IMR-90 (cell line): Measurements from ENCODE around the gene EID3. TPM values are rescaled to one million over a fixed set of nuclear protein-coding genes. Genes with fewer than 3 reads are reported as not detected.
"Not testable (repeated sequence)": the region's sequence is repeated elsewhere in the genome, so short reads cannot be mapped to it uniquely, and the experiment has no call there.

Source experiments
- ATAC-seq: fragments of 200-7000 bp; cut with Tn5 transposase; 2 replicates; pipeline ENCODE4 v1.9.1; 2020; ENCODE audit warnings: low read depth, mild to moderate bottlenecking, moderate library complexity
- BruUV-seq: library from RNA; stranded (reverse); fragments of 400-500 nt; replicated peaks from 2 replicates; lab custom pipeline; 2021; lab: Mats Ljungman, UMichigan
- CTCF ChIA-PET: fragments of 300-600 bp; formaldehyde crosslinking; extraction: SDS; loops from one replicate; lab custom pipeline; 2021; ENCODE audit warnings: antibody characterized with exemption; lab: Yijun Ruan, JAX
- POLR2A ChIA-PET: fragments of 300-600 bp; sonication (Branson Sonifier 250); formaldehyde crosslinking; loops from one replicate; lab custom pipeline; 2022; ENCODE audit warnings: antibody characterized with exemption; ENCODE audit not compliant: unreplicated experiment; lab: Charles Lee
- DNase-seq: peaks from one replicate; pipeline ENCODE4 v3.0.0; 2013
- H2AFZ ChIP-seq: replicated peaks from 2 replicates; pipeline ENCODE3; 2013; ENCODE audit warnings: low read length, mild to moderate bottlenecking; ENCODE audit not compliant: poor library complexity
- H2AK5ac ChIP-seq: 2 replicates; pipeline ENCODE4 v1.6.1; 2013; ENCODE audit warnings: low read depth, low read length, inconsistent platforms
- H2AK9ac ChIP-seq: replicated peaks from 2 replicates; pipeline ENCODE3; 2013; ENCODE audit warnings: mild to moderate bottlenecking, low read depth, low read length, moderate library complexity; ENCODE audit not compliant: poor library complexity
- H2BK120ac ChIP-seq: 2 replicates; pipeline ENCODE4 v1.6.1; 2013; ENCODE audit warnings: low read depth, low read length, inconsistent platforms
- H2BK15ac ChIP-seq: 3 replicates; pipeline ENCODE4 v1.6.1; 2013; ENCODE audit warnings: low read depth, low read length, inconsistent platforms
- H2BK20ac ChIP-seq: 2 replicates; pipeline ENCODE4 v1.6.1; 2013; ENCODE audit warnings: low read depth, mild to moderate bottlenecking, inconsistent platforms, low read length, moderate library complexity
- H2BK5ac ChIP-seq: 2 replicates; pipeline ENCODE4 v1.6.1; 2013; ENCODE audit warnings: mild to moderate bottlenecking, low read depth, low read length, inconsistent platforms; ENCODE audit not compliant: poor library complexity, severe bottlenecking
- H3K14ac ChIP-seq: replicated peaks from 2 replicates; pipeline ENCODE4 v1.6.1; 2013; ENCODE audit warnings: low read depth, low read length, inconsistent platforms
- H3K18ac ChIP-seq: 2 replicates; pipeline ENCODE4 v1.6.1; 2013; ENCODE audit warnings: low read depth, low read length, control low read depth
- H3K23ac ChIP-seq: 2 replicates; pipeline ENCODE4 v1.6.1; 2013; ENCODE audit warnings: low read depth, low read length, inconsistent platforms
- H3K27ac ChIP-seq: 2 replicates; pipeline ENCODE4 v1.5.1; 2013; ENCODE audit warnings: mild to moderate bottlenecking, control low read depth, low read length; ENCODE audit not compliant: insufficient read depth
- H3K27me3 ChIP-seq: 2 replicates; pipeline ENCODE4 v1.6.1; 2013; ENCODE audit warnings: low read length; ENCODE audit not compliant: control insufficient read depth, insufficient read depth
- H3K36me3 ChIP-seq: 2 replicates; pipeline ENCODE4 v1.6.1; 2013; ENCODE audit warnings: low read length, mixed read lengths; ENCODE audit not compliant: control insufficient read depth, insufficient read depth
- H3K4ac ChIP-seq: 2 replicates; pipeline ENCODE4 v1.6.1; 2013; ENCODE audit warnings: low read depth, low read length, inconsistent platforms
- H3K4me1 ChIP-seq: 2 replicates; pipeline ENCODE4 v1.6.1; 2013; ENCODE audit warnings: low read length, mixed read lengths; ENCODE audit not compliant: control insufficient read depth, insufficient read depth
- H3K4me2 ChIP-seq: 2 replicates; pipeline ENCODE4 v1.6.1; 2013; ENCODE audit warnings: low read depth, mild to moderate bottlenecking, control low read depth, low read length, moderate library complexity
- H3K4me3 ChIP-seq: 2 replicates; pipeline ENCODE4 v1.5.1; 2013; ENCODE audit warnings: low read depth, mild to moderate bottlenecking, control low read depth, low read length, moderate library complexity; ENCODE audit not compliant: insufficient read depth
- H3K56ac ChIP-seq: 2 replicates; pipeline ENCODE4 v1.6.1; 2013; ENCODE audit warnings: low read length, inconsistent platforms; ENCODE audit not compliant: insufficient read depth; ENCODE audit errors: extremely low read depth
- H3K79me1 ChIP-seq, 2 experiments: 2 replicates each; pipeline ENCODE4 v1.6.1; 2013; ENCODE audit warnings: low read length in 2 of 2, inconsistent platforms in 1 of 2, low read depth in 1 of 2
- H3K9ac ChIP-seq: 2 replicates; pipeline ENCODE4 v1.6.1; 2013; ENCODE audit warnings: low read depth, low read length, control low read depth
- H3K9me1 ChIP-seq: 2 replicates; pipeline ENCODE4 v1.6.1; 2013; ENCODE audit warnings: low read length, inconsistent platforms; ENCODE audit not compliant: insufficient read depth
- H3K9me3 ChIP-seq: 2 replicates; pipeline ENCODE4 v1.6.1; 2013; ENCODE audit warnings: low read length; ENCODE audit not compliant: control insufficient read depth, insufficient read depth
- H4K20me1 ChIP-seq: 2 replicates; pipeline ENCODE4 v1.6.1; 2013; ENCODE audit warnings: low read length, inconsistent platforms; ENCODE audit not compliant: insufficient read depth
- H4K5ac ChIP-seq: 2 replicates; pipeline ENCODE4 v1.6.1; 2013; ENCODE audit warnings: mild to moderate bottlenecking, low read depth, low read length, control low read depth
- H4K8ac ChIP-seq, 2 experiments: 2 replicates each; pipeline ENCODE4 v1.6.1; 2013; ENCODE audit warnings: low read depth in 2 of 2, low read length in 2 of 2, control low read depth in 1 of 2, inconsistent platforms in 1 of 2
- H4K91ac ChIP-seq: 2 replicates; pipeline ENCODE4 v1.6.1; 2013; ENCODE audit warnings: low read depth, low read length, inconsistent platforms; ENCODE audit not compliant: insufficient read depth
- CHD1 ChIP-seq: IDR thresholded peaks from 2 replicates; pipeline ENCODE4 v1.6.1; 2012; ENCODE audit warnings: low read depth, low read length, improper control_type of control experiment
- MAZ ChIP-seq: IDR thresholded peaks from 2 replicates; pipeline ENCODE4 v1.6.1; 2012; ENCODE audit warnings: low read depth, mild to moderate bottlenecking, low read length, improper control_type of control experiment, moderate library complexity, borderline replicate concordance
- RAD21 ChIP-seq: IDR thresholded peaks from 2 replicates; pipeline ENCODE4 v1.6.1; 2012; ENCODE audit warnings: low read length, improper control_type of control experiment
- WGBS, 2 experiments: methylation state at CpG; one replicate each; pipeline versions ENCODE4 v1.1.5 to v1.1.7; 2013; ENCODE audit warnings: missing lambda C conversion rate in 2 of 2; ENCODE audit not compliant: insufficient read length in 1 of 2; ENCODE audit errors: extremely low coverage in 2 of 2; 5-methylcytosine and 5-hydroxymethylcytosine counted together
- dilution Hi-C: fragments of 300-500 bp; cut with HindIII; formaldehyde crosslinking; loops from one replicate; pipeline ENCODE4 v1.14.3; 2018; ENCODE audit warnings: low sequenced_read_pairs; ENCODE audit not compliant: unreplicated experiment
- in situ Hi-C: fragments of 300-500 bp; cut with MboI; formaldehyde crosslinking; loops from 3 replicates; pipeline ENCODE4 v1.14.3; 2019; ENCODE audit warnings: low sequenced_read_pairs, inconsistent platforms, mixed read lengths
- intact Hi-C: fragments of 100-400 bp; cut with micrococcal nuclease; formaldehyde crosslinking; loops from 2 replicates; pipeline ENCODE4 v1.10.0; 2022
- polyA plus RNA-seq, 3 experiments: library from polyadenylated mRNA; depleted of rRNA; stranded (reverse); fragments of >200 nt; gene quantifications; 2 replicates each; pipeline ENCODE4 v1.2.3, GENCODE V29; 2012; ENCODE audit warnings: low replicate concordance in 1 of 3
- total RNA-seq: library from RNA; depleted of rRNA; stranded (reverse); fragments of >200 nt; gene quantifications from 2 replicates; pipeline ENCODE4 v1.2.3, GENCODE V29; 2012

Gene EID3
- total and polyA plus RNA-seq, 2 of the 4 experiments (the other 2 are of a cell fraction), result 2.2 to 4.1 TPM

DNA sequence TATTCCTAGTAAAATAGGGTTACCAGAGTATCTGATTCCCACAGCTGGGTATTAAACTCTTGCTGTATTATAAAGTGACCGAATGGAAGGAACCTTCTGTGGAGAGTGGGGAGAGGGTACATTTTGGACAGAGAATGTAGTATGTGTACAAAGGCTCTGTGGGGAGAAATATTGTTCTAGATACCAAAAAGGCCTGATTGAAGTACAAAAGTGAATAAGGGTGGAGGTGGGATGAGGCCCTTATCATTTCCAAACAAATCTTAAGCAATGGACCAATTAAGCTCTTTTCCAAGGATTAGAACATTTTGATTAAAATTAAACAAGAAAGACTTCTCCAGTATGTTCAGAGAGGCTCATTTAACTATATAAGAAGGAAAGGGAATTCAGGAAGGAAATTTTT lies 20.4 kb downstream of the EID3 start:
- Histone ChIP-seq H2BK120ac (no peak overlapping the region), H3K23ac (no peak overlapping the region), H2BK20ac (no peak overlapping the region), H4K8ac (no peak overlapping the region), H3K4me3 (no peak overlapping the region), H3K36me3 (peaks cover 56% of the 10 kb centered on the region), H3K27ac (no peak overlapping the region), H4K91ac (no peak overlapping the region), H4K20me1 (peaks cover 44% of the 10 kb centered on the region; the same call in 1 of the 2 replicates), H2AFZ (no peak overlapping the region), H3K14ac (no peak overlapping the region), H3K4ac (no peak overlapping the region), H3K56ac (no peak overlapping the region), H3K9me3 (no peaks in the 10 kb centered on the region), H3K9ac (no peak overlapping the region), H2BK5ac (no peak overlapping the region), H3K27me3 (no peaks in the 10 kb centered on the region), H3K79me1 (peaks cover 19 to 45% of the 10 kb centered on the region in 2 experiments), H3K9me1 (no peaks in the 10 kb centered on the region), H2AK5ac (no peak overlapping the region), H4K5ac (no peak overlapping the region), H2AK9ac (no peak overlapping the region), H2BK15ac (no peak overlapping the region), H3K4me1 (0 out of 2 replicates have a peak, but pooled peaks cover 2% of the 10 kb centered on the region), H3K4me2 (no peak overlapping the region), H3K18ac (no peak overlapping the region)
- in situ Hi-C loops (no loop called here), dilution Hi-C loops (no loop called here), intact Hi-C loops (loop anchor here (10.0 kb wide), 1 partner anchor 379 kb away; no protein-coding TSS in a partner anchor)
- BruUV-seq, result no TSS peak
- ChIA-PET POLR2A (interaction anchor here (0.6 kb wide), 1 partner anchor 455 kb away, joined by 4 read pairs; no protein-coding TSS in a partner anchor), CTCF (no interaction called here)
- no peak for DNase-seq
- ATAC-seq, result no peak
- no peak for TF ChIP-seq RAD21
- TF ChIP-seq CHD1, result no peak
- no peak for TF ChIP-seq MAZ
- WGBS, 2 experiments, result 100% methylated on average over 1 of the region's 1 CpG; no CpG with 5 or more reads in 1 of the 2 experiments

DNA sequence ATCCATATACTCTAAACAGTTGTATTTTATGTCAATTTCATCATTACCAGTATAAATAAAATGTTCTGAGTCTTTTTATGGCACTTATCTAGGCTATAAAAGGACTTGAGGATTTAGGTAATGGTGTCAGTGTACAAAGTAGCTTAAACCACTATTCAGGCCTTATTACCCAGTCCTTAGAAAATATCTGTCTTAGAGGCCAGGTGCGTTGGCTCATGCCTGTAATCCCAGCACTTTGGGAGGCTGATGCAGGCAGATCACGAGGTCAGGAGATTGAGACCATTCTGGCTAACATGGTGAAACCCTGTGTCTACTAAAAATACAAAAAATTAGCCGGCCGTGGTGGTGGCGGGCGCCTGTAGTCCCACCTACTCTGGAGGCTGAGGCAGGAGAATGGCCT lies 24.7 kb downstream of the EID3 start:
- H3K56ac ChIP-seq, dilution Hi-C loops: not testable (repeated sequence)

More for the DNA sequence above, 24.7 kb downstream of the EID3 start:
- in situ Hi-C loops, H2AK9ac ChIP-seq, H3K4me1 ChIP-seq, DNase-seq, H3K9ac ChIP-seq, BruUV-seq, H3K18ac ChIP-seq, POLR2A ChIA-PET, H2BK20ac ChIP-seq, H3K23ac ChIP-seq, H3K4me2 ChIP-seq, H3K27me3 ChIP-seq, H3K4ac ChIP-seq, H3K27ac ChIP-seq, H2BK15ac ChIP-seq, ATAC-seq, H2AK5ac ChIP-seq, H2BK5ac ChIP-seq, H3K9me1 ChIP-seq, H4K8ac ChIP-seq, H3K9me3 ChIP-seq, H2BK120ac ChIP-seq, H3K4me3 ChIP-seq, H2AFZ ChIP-seq, H4K5ac ChIP-seq, H3K14ac ChIP-seq, H4K91ac ChIP-seq: not testable (repeated sequence)
- peaks cover 18 to 33% of the 10 kb centered on the region in 2 experiments for H3K79me1 ChIP-seq
- intact Hi-C loops, result loop anchor here (10.0 kb wide), 1 partner anchor 383 kb away; no protein-coding TSS in a partner anchor
- WGBS, 2 experiments, result 92% methylated on average over 2 of the region's 6 CpGs; no CpG with 5 or more reads in 1 of the 2 experiments
- H4K20me1 ChIP-seq, result peaks cover 21% of the 10 kb centered on the region; the same call in 1 of the 2 replicates
- H3K36me3 ChIP-seq, result peaks cover 49% of the 10 kb centered on the region
- CTCF ChIA-PET, result interaction anchor here (0.7 kb wide), 1 partner anchor 8 kb away, joined by 3 read pairs; no protein-coding TSS in a partner anchor
